Astrocyte (in vitro differentiated cells and primary cell): ENCODE measurements around the gene TPM2. TPM values are rescaled to one million over a fixed set of nuclear protein-coding genes. Genes with fewer than 3 reads are reported as not detected.
A peak's percentile ranks its signal among the peaks of the same experiment; 100 is the strongest.

Source experiments
- DNase-seq: peaks from one replicate; pipeline ENCODE4 v3.0.0-alpha.2; 2010; ENCODE audit warnings: low read depth
- FAIRE-seq: peaks from 2 replicates; lab custom pipeline; 2011; peaks lifted over from hg19 to GRCh38; lab: Jason Lieb, UNC
- H2AFZ ChIP-seq: 2 replicates; pipeline ENCODE4 v1.6.0; 2012; ENCODE audit warnings: low read depth, low read length, inconsistent platforms
- H3K27ac ChIP-seq: 2 replicates; pipeline ENCODE4 v1.5.1; 2011; ENCODE audit warnings: low read depth, low read length, inconsistent platforms
- H3K27me3 ChIP-seq: 2 replicates; pipeline ENCODE4 v1.6.0; 2011; ENCODE audit warnings: low read length, inconsistent platforms; ENCODE audit not compliant: insufficient read depth
- H3K36me3 ChIP-seq: 2 replicates; pipeline ENCODE4 v1.5.1; 2011; ENCODE audit warnings: low read length, inconsistent platforms; ENCODE audit not compliant: insufficient read depth
- H3K4me1 ChIP-seq: 2 replicates; pipeline ENCODE4 v1.5.1; 2011; ENCODE audit warnings: low read length, inconsistent platforms; ENCODE audit not compliant: insufficient read depth
- H3K4me2 ChIP-seq: 2 replicates; pipeline ENCODE4 v1.6.0; 2012; ENCODE audit warnings: low read length, inconsistent platforms
- H3K4me3 ChIP-seq: 2 replicates; pipeline ENCODE4 v1.5.1; 2011; ENCODE audit warnings: low read depth, mild to moderate bottlenecking, low read length, inconsistent platforms; ENCODE audit not compliant: insufficient read depth
- H3K79me2 ChIP-seq: 2 replicates; pipeline ENCODE4 v1.6.0; 2012; ENCODE audit warnings: mild to moderate bottlenecking, low read length, inconsistent platforms; ENCODE audit not compliant: insufficient read depth
- H3K9ac ChIP-seq: 2 replicates; pipeline ENCODE4 v1.6.0; 2012; ENCODE audit warnings: mild to moderate bottlenecking, low read length, inconsistent platforms
- H3K9me3 ChIP-seq: 2 replicates; pipeline ENCODE4 v1.5.1; 2012; ENCODE audit warnings: low read depth, mild to moderate bottlenecking, low read length, inconsistent platforms; ENCODE audit not compliant: insufficient read depth
- H4K20me1 ChIP-seq: 2 replicates; pipeline ENCODE4 v1.6.0; 2012; ENCODE audit warnings: low read length, inconsistent platforms; ENCODE audit not compliant: insufficient read depth
- H3K27ac Mint-ChIP-seq: one replicate; pipeline ENCODE4 v1.8.0; 2021; ENCODE audit warnings: mild to moderate bottlenecking, mixed read lengths; ENCODE audit not compliant: unreplicated experiment
- H3K27me3 Mint-ChIP-seq: one replicate; pipeline ENCODE4 v1.8.0; 2021; ENCODE audit warnings: low read depth, mixed read lengths; ENCODE audit not compliant: unreplicated experiment
- H3K36me3 Mint-ChIP-seq: one replicate; pipeline ENCODE4 v1.8.0; 2021; ENCODE audit warnings: low read depth, mixed read lengths; ENCODE audit not compliant: unreplicated experiment
- H3K4me1 Mint-ChIP-seq: one replicate; pipeline ENCODE4 v1.8.0; 2021; ENCODE audit warnings: low read depth, mixed read lengths; ENCODE audit not compliant: unreplicated experiment
- H3K4me3 Mint-ChIP-seq: one replicate; pipeline ENCODE4 v1.8.0; 2021; ENCODE audit warnings: mild to moderate bottlenecking, moderate library complexity, mixed read lengths; ENCODE audit not compliant: unreplicated experiment
- H3K9me3 Mint-ChIP-seq: one replicate; pipeline ENCODE4 v1.8.0; 2021; ENCODE audit warnings: mild to moderate bottlenecking, mixed read lengths; ENCODE audit not compliant: unreplicated experiment
- CTCF ChIP-seq: IDR thresholded peaks from 2 replicates; pipeline ENCODE4 v1.5.1; 2011; ENCODE audit warnings: low read depth, mild to moderate bottlenecking, inconsistent platforms, low read length, moderate library complexity; ENCODE audit not compliant: insufficient read depth
- EZH2 ChIP-seq: IDR thresholded peaks from 2 replicates; pipeline ENCODE4 v1.6.1; 2012; ENCODE audit warnings: mild to moderate bottlenecking, low read length, inconsistent platforms; ENCODE audit not compliant: insufficient read depth
- total RNA-seq: library from RNA; stranded (reverse); gene quantifications from 2 replicates; pipeline ENCODE4 v1.2.1, GENCODE V29; 2021

Gene TPM2
- total RNA-seq, 1 donor from 2014 or later = 2,001 TPM

GRCh38 chr9:35661756-35662350, 27.9 kb downstream of the TPM2 start:
- H3K4me3 ChIP-seq = no peak overlapping the region
- H3K4me1 Mint-ChIP-seq = peaks cover 14% of the 10 kb centered on the region
- H3K4me3 Mint-ChIP-seq = no peak overlapping the region
- no peaks in the 10 kb centered on the region for H3K9me3 ChIP-seq
- H2AFZ ChIP-seq = no peak overlapping the region
- H3K27ac Mint-ChIP-seq = no peak overlapping the region
- H3K4me1 ChIP-seq = peaks cover 30% of the 10 kb centered on the region
- no peaks in the 10 kb centered on the region for H3K27me3 Mint-ChIP-seq
- H3K79me2 ChIP-seq = peaks cover 11% of the 10 kb centered on the region
- no peak overlapping the region for H3K4me2 ChIP-seq
- peaks cover 1% of the 10 kb centered on the region for H3K36me3 Mint-ChIP-seq
- H3K9me3 Mint-ChIP-seq = no peaks in the 10 kb centered on the region
- DNase-seq = no peak
- no peak for TF ChIP-seq CTCF
- no peak for TF ChIP-seq EZH2
- peaks cover 8% of the 10 kb centered on the region for H4K20me1 ChIP-seq
- H3K27me3 ChIP-seq = no peaks in the 10 kb centered on the region
- FAIRE-seq = no peak
- no peak overlapping the region for H3K9ac ChIP-seq
- H3K36me3 ChIP-seq = peaks cover 6% of the 10 kb centered on the region
- no peak overlapping the region for H3K27ac ChIP-seq

DNA sequence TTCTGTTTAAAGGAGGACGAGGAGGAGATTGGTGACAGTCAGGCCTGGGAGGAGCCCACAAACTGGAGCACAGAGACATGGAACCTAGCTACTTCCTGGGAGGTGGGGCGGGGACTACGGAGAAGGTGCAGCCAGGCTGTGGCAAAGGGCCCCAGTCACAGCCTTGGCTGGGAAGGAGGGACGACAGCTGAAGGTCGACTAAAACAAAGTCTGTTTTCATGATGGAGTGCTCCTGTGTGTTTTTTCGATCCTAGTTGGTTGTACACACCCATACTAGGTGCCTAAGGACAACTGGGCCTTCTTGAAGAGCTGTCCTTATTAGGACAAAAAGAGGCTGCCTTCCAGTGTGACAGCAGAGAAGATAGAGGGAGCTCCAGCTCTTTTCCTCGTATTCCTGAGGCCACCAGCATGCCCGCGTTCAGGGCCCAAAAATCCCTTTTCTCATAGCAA, 28.7 kb downstream of the TPM2 start:
- H3K27ac ChIP-seq = no peak overlapping the region
- no peaks in the 10 kb centered on the region for H3K9me3 Mint-ChIP-seq
- no peak overlapping the region for H2AFZ ChIP-seq
- no peak overlapping the region for H3K9ac ChIP-seq
- TF ChIP-seq CTCF (peak; percentile 9), EZH2 (no peak)
- no peaks in the 10 kb centered on the region for H3K27me3 Mint-ChIP-seq
- peaks cover 8% of the 10 kb centered on the region for H4K20me1 ChIP-seq
- H3K27ac Mint-ChIP-seq = peak overlapping the region; percentile 47
- H3K4me2 ChIP-seq = no peak overlapping the region
- no peaks in the 10 kb centered on the region for H3K27me3 ChIP-seq
- H3K79me2 ChIP-seq = peaks cover 11% of the 10 kb centered on the region
- H3K4me1 Mint-ChIP-seq = peaks cover 14% of the 10 kb centered on the region
- DNase-seq (no peak), FAIRE-seq (no peak)
- peaks cover 6% of the 10 kb centered on the region for H3K36me3 ChIP-seq
- H3K36me3 Mint-ChIP-seq = peaks cover 1% of the 10 kb centered on the region
- no peak overlapping the region for H3K4me3 ChIP-seq
- H3K4me1 ChIP-seq = peaks cover 30% of the 10 kb centered on the region
- H3K4me3 Mint-ChIP-seq = peak overlapping the region; percentile 79
- H3K9me3 ChIP-seq = no peaks in the 10 kb centered on the region

GRCh38 chr9:35659340-35659739, 30.4 kb downstream of the TPM2 start:
- peak overlapping the region; percentile 86 for H3K4me2 ChIP-seq
- peak overlapping the region; percentile 92 for H3K9ac ChIP-seq
- H3K4me3 ChIP-seq = peak overlapping the region; percentile 78
- TF ChIP-seq EZH2 (no peak), CTCF (no peak)
- H2AFZ ChIP-seq = no peak overlapping the region
- H3K27me3 ChIP-seq = no peaks in the 10 kb centered on the region
- H3K36me3 ChIP-seq = peaks cover 6% of the 10 kb centered on the region
- peak; percentile 42 for DNase-seq
- H4K20me1 ChIP-seq = peaks cover 8% of the 10 kb centered on the region
- peak overlapping the region; percentile 100 for H3K27ac ChIP-seq
- Mint-ChIP-seq H3K27me3 (no peaks in the 10 kb centered on the region), H3K36me3 (peaks cover 1% of the 10 kb centered on the region), H3K4me3 (peak overlapping the region; percentile 87), H3K4me1 (peaks cover 12% of the 10 kb centered on the region), H3K9me3 (no peaks in the 10 kb centered on the region), H3K27ac (peak overlapping the region; percentile 35)
- peaks cover 11% of the 10 kb centered on the region for H3K79me2 ChIP-seq
- no peaks in the 10 kb centered on the region for H3K9me3 ChIP-seq
- peaks cover 18% of the 10 kb centered on the region for H3K4me1 ChIP-seq
- FAIRE-seq = no peak
